Measurements from ENCODE around the gene GALNT3.

DNA sequence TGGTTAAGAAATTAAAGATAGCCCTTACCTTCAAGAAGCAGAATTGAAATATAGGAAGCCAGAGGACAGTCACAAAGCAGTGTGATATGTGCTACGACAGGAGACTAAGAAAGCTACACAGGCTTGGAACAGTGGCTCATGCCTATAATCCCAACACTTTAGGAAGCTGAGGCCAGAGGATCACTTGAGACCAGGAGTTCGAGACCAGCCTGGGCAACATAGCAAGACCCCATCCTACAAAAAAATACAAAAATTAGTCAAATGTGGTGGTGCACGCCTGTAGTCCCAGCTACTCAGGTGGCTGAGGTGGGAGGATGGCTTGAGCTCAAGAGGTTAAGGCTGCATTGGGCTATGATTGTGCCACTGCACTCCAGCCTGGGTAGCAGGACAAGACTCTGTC is 21.9 kb downstream of the GALNT3 start:
- TF ChIP-seq CTCF (IDR thresholded peaks at IDR 0.05 in 2 of 3, conservative IDR thresholded peaks at IDR 0.05 in 1 of 3; ENCODE audit: borderline replicate concordance in 1 of 3, insufficient read depth in 1 of 3, low read depth in 2 of 3, low read length in 2 of 3), result no peak
- no peak for TF ChIP-seq ZBTB33 (IDR thresholded peaks at IDR 0.05; ENCODE audit: extremely low read depth, insufficient replicate concordance, low read length)
- no peak for TF ChIP-seq JUND (IDR thresholded peaks at IDR 0.05)
- TF ChIP-seq MAX (IDR thresholded peaks at IDR 0.05), result no peak
- no peak for TF ChIP-seq POLR2A (IDR thresholded peaks at IDR 0.05; ENCODE audit: borderline replicate concordance, extremely low read depth, insufficient read depth, insufficient read length)
- no peak for TF ChIP-seq EZH2 (IDR thresholded peaks at IDR 0.05)
- no peak for TF ChIP-seq REST (IDR thresholded peaks at IDR 0.05; ENCODE audit: low read depth)
- TF ChIP-seq EGR1 (IDR thresholded peaks at IDR 0.05; ENCODE audit: low read depth), result no peak
- no peak for TF ChIP-seq FOSL1 (IDR thresholded peaks at IDR 0.05; ENCODE audit: low read depth)
